NCI-H2227 treated with DMSO at 0.1 percent for 48 hours (cell line): ENCODE results near the gene NLRP3.

Experiments
- DNase-seq: peaks from one replicate; lab custom pipeline; 2025; lab: John Stamatoyannopoulos, UW

NLRP3 gene

DNA sequence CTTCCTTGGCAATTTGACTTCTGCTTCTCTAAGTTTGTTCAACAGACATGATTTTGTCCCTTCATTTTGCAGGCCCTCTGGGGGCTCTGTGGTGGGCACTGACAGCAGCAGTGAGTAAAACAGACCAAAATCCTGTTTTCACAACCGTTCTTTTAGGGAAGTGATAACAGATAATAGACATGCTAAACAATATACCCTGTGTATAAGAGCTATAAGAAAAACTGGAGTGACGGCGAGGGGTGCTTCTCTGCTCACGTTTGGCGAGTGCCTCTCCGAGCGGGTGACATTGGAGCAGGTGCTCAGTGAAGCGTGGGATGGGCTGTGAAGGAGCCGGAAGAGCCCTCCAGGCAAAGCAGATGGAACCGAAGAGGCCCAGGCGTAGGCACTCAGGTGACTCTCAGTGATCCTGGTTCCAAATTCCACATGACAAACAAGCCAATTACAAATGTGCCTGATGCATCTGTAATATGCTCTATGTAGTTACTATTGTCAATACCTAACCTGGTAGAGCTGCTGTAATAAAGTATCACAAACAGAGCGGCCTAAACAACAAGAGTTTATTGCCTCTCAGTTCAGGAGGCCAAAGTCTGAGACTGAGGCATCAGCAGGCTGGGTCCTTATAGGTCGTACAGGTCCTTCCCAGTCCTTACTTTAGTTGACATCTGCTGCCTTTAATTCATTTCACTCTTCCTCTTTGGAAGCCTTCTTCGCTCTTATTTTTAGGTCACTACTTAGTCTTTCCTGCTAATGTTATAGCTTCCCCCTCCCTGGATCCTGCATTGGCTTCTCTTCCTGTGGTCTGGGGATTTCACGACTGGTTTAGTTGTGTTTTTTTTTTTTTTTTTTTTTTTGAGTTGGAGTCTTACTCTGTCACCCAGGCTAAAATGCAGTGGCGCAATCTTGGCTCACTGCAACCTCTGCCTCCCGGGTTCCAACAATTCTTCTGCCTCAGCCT is 21.9 kb downstream of the NLRP3 start:
- DNase-seq = no peak

DNA sequence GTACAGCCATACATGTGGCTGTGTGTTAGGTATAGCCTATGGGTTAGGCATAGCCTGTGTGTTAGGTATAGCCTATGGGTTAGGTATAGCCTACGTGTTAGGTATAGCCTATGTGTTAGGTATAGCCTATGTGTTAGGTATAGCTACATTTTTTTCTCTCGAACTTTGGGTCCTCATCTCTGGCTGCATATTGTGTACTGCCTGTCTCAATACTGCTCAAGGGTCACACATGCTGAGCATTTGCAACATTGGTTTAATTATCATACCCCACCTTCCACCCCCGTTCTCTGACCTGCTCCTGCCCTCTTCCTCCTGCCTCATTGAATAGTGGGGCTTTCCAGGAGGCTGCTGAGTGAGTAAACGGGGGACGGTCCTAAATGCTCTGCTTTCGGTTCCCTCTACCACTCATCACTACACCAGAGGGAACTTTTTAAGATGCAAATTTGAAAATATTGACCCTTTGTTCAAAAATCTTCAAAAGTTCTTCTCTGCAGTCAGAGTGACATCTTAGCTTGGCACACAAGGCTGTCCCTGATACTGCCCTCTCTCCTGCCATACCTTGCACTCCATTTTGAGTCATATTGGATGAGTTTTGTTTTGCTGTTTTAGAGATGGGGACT is 24.1 kb downstream of the NLRP3 start:
- DNase-seq = no peak

DNA sequence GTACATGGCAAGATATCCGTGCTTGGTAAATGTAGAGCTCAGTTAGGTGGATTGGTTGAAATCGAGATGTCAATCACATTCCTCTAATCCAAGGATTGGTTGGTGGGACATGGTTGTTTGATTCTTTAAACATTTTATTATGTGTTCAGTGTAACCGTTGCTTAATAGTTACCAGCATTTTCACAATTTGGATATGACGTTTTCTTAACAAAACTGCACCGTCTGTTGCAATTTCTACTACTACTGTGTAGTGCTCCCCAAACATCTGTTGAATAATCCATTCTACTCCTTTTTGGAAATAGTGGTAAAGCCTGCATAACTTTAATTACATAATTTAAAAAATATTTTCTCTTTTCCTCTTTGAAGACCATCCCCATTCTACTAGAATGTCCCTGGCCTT is 25.6 kb downstream of the NLRP3 start:
- DNase-seq = no peak

DNA sequence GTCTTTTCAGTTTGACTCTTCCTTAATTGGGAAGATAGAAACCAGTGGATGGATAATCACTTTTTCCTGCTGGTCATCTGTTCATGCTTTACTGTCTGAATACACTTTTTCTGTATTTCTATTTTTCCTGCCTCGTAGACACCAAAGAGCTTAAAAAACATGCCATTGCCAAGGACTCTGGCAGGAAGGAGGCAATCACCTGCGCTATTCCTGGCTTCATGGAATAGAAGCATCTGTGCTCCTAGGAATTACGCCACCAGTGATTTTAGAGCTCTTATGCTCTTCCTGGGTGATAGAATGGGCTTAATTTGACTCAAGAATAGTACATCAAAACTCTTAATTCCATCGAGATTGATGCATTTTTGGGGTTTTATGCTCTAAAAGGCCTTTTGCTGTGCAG is 26.2 kb downstream of the NLRP3 start:
- DNase-seq = no peak

DNA sequence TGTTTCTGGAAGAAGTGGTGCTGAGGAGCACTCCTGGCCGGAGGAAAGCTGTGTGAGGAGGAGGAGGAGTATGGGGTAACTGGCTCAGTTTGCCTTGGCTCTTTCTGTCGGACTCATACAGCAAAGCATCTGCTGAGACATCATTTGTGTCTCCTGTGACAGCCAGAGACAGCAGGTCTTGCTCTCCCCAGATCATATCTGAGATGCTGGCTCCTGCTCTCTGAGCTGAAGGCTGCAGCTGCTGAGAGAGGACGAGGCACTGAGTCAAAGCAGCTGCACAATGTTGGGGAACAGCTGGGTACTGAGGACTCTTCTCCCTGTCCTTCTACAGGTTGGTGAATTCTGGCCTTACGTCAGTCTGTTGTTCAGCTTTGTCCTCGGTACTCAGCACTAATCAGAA is 27.7 kb downstream of the NLRP3 start:
- DNase-seq = no peak

DNA sequence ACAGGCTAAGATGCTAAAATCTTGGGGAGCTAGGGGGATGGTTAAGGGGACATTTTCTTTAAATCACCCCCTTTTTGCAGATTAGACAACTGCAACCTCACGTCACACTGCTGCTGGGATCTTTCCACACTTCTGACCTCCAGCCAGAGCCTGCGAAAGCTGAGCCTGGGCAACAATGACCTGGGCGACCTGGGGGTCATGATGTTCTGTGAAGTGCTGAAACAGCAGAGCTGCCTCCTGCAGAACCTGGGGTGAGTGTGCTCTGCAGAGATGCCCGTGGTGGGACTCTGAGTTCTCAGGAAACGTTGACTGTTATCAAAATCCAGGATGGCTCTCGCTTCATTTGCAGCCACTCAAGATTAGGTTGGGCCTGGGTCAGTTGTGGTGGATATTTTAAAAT is 28.6 kb downstream of the NLRP3 start:
- DNase-seq = no peak

DNA sequence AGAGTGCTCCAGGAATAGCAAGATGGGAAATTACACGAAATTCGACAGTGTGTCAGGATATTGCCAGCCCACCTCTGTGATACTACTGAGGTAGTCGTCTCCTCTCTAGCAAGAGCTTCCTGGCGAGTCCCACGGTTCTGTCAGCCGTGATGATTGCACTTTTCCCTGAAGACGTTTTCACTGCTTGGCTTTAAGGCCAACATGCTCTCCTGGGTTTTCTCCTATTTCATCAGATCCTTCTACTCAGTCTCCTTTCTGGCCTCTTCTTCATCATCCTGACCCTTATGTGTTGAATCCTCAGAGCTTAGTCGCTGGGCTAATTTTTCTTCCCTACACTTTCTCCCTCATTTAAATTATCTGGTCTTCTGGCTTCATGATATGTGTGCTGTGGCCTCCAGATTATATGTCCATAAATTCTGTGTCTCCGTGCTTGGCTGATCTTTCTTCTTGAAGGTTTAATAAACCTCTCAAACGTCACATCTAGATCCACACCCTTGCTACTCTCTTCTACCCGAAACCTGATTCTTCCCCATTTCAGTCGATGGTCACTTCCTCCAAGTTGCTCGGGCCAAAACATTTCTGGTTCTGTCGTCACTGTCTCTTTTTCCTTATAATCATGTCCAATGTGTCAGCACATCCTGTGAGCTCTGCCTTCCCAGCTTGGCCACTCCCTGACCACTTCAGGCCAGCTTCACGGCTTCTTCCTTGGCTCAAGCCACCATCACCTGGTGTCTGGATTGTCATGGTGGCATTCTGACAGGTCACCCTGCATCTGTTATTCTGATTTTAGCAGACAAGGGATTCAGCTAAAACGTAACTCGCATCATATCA is 29.8 kb downstream of the NLRP3 start:
- no peak for DNase-seq

DNA sequence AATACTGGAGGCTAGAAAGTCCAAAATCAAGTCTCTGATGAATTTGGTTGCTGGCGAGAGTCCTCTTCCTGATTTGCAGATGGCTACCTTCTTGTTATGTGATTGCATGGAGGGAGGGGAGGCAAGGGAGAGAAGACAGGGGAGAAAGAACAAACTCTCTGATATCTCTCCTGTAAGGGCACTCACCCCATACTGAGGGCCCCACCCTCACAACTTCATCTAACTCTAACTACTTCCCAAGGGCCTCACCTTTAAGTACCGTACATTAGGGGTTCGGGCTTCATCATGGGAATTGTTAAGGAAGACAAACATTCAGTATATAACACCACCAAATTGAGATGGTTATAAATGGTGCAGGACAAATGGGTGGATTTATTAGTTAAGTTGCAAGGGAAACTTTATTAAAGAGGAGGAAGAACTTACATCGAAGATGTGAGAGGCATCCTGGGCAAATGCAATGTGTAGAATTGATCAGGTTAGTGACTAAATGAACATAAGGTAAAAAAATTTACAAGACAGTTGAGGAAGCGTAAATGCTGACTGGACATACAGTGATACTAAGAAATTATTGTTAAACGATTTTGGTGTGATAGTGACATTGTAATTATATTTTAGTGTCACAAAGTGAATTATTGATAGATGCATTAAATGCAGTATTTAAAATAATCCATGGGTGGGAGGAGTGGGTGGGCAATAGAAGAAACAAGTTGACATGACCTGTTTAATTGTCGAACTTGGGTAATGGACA is 31.4 kb downstream of the NLRP3 start:
- DNase-seq = no peak

DNA sequence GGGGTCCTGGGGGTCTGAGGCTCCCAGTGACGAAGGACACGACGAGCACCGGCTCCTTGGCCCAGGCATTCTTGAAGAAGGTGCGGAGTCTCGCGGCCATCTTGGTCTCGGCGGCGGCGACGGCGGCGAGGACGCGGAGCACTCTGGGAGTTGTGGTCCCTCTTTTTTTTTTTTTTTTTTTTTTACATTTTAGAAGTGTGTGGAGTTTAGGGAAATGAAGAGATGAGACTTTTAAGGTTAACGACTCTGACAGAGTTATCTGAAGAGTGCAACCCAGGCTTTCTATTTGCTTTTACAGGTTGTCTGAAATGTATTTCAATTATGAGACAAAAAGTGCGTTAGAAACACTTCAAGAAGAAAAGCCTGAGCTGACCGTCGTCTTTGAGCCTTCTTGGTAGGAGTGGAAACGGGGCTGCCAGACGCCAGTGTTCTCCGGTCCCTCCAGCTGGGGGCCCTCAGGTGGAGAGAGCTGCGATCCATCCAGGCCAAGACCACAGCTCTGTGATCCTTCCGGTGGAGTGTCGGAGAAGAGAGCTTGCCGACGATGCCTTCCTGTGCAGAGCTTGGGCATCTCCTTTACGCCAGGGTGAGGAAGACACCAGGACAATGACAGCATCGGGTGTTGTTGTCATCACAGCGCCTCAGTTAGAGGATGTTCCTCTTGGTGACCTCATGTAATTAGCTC is 32.3 kb downstream of the NLRP3 start:
- DNase-seq = peak; percentile 47

DNA sequence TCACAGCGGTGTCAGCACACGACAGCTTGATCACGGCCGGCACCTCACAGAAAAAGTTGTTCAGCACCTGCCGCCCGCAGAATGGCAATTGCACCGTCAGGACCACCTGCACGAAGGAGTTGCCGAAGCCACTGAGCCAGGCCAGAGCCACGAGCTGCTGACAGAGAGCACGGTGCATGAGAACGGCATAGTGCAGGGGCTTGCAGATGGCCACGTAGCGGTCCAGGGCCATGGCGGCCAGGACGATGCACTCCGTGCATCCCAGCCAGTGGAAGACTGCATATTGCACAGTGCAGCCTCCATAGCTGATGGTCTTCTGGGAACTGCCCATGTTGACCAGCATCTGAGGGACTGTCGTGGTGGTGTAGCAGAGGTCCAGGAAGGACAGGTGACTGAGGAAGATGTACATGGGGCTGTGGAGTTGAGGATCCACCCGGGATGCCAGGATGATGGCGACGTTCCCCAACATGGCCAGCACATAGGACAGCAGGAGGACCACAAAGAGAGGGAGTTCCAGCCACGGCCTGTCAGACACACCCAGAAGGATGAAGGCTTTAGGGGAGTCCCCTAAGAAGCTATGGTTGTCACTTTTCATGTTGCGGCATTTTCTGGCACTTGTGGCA is 35.5 kb downstream of the NLRP3 start:
- no peak for DNase-seq

DNA sequence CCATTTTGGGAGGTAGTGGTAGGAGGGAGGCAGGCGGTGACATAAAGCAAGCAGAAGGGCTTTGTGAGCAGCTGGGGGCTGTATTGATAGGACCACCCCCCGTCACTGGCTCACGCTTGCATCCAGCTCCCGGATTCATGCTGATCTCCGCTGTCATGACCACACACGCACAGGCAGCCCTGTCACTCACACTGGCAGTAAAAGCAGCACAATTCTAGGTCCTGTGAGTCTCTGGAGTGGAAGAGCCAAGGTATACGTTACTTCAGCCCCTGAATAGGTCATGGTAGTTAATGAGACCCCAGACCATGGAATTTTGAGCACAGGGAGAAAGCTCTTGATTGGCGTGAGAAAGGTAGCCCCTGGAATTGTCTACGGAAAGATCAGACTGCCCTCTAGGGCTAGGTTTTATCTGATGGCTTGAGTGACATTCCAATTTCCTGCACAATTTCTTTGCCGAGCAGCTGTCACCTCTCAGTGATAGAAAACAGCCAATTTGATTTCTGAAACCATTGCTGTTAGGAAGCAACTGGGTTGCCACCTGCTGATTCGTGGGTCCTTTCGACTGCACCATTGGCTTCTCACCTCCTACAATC is 36.6 kb downstream of the NLRP3 start:
- DNase-seq = no peak

DNA sequence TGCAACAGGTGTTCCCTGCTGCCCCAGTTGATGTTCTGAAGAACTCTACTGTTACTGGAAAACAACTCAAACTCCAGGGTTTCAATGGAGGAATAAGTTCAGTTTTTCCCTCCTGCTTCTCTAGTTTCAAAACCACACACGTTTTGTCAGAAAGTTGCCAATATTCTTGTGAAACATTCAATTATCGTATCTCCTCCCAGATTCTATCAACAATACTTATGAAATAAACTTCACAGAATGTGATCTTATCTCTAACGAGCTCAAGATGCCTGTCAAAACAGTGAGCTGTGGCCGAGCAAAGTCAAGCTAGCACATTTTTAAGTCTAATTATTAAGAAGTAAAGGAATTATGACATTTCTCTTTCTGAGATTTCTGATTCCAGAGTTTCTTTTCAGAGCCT is 37.3 kb downstream of the NLRP3 start:
- DNase-seq = no peak

DNA sequence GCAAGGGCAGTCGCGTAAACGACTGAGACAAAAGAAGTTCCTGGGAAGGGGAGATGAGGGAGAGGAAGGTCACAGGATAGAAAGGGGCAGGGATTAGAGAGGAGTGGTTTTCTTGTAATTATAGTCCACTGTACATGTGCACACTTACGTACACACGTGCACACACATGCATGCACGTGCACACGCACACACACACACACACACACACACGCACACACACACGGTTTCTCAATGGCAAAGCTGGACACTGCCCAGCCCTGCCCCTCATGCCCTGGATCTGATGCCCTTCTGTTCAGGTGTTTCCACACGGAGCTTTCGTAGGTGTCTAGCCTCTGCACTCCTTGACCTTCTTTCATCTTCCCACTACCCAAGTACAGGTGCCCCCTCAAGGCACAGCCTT is 38.0 kb downstream of the NLRP3 start:
- DNase-seq = no peak

DNA sequence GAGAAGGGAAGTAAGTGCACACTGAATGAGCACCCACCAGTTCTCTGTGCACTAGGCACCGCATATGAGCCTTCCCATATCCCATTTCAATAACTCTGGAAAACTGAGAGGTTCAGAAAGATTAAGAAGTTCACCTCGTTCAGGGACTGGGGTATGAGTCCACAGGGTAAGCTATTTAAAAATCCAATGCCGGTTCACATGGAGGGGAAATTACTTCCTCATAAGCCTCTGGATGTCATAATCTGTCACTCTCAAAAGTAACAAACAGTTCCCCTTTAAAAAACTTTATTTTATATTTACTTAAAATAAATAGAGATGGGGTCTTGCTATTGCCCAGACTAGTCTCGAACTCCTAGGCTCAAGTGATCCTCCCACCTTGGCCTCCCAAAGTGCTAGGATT is 40.0 kb downstream of the NLRP3 start:
- no peak for DNase-seq

DNA sequence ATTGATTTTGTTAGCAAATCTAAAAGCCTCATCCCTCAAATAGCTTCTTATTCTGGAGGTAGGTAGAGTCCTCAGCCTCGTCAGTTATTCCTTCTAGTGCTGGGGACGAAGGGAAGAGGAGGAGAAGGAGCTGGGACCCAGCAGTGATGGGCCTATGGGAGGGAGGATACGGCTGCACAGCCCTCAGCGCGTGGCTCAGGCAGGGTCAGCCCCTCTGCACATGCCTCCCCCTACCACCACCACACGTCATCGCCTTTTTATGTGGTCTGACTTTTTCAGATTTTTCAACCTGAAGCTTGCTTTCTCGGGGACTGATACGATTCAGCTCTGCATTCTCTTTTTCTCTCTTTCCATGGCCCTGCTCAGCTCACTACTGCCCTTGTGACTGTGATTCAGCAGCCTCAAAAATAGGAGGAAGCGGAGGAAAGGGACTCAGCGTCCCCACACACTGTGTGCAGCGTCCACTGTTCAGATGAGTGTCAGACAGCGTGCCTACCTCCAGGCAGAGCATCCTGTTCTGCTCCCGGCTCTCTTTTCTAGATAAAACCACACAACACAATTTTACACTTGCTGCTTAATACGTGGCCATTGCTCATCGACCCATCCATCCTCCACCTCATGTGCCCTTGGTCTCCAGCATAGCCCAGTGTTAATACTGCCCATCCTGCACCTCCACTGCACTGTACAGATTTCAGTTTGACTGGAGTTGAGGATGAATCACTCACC is 41.1 kb downstream of the NLRP3 start:
- no peak for DNase-seq

DNA sequence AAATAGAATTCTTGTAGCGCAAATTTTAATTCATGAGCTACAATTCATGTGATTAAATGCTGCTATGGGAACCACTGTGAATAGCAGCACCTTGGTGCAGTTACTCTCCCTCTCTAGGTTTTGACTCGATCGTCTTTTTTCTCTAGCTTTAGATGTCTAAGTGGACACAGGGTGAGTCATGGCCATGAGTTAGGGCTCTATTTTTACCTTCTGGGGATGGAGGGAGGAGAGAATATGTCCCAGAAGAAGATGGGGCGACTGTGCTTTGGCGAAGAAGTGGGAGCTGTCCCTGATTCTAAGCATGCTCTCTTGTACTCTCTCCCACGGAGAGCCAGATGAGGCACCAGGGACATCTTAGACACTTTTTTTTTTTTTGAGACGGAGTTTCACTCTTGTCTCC is 43.5 kb downstream of the NLRP3 start:
- no peak for DNase-seq

DNA sequence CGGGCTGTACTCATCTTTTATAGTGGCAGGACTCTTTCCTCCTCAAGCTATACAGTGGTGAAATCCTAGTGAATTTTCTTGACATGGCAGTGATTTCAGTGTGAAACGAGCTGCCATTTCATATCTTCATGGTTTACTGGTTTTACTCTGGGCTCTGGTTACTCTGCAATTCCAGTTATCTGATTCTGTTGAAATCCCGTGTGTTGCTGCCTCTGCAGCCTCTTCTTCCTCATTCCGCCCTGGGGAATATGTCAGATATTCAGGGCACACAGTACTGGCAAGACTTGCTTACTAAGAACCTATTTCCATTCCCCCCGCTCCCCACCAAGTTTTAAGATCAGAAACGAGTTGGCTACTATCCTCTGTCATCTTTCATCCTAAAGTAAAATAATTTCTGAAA is 49.8 kb downstream of the NLRP3 start:
- DNase-seq = no peak

DNA sequence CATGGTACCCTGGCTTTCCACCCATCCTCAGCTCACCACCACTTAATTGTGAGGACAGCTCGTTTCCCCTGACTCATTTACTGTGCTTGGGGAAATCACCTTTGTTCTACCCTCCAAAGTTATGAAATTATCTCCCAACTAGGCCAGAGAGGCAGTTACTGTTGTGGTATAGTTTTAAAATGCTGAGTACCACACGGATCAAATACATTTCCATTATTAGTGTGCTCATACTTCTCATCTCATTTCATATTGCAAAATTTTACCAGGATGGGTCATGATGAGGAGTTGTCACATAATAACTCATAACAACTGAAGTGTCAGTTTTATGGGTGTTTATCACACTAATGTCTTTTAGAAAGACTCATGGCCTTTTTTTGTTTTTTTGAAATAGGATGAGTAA is 51.2 kb downstream of the NLRP3 start:
- no peak for DNase-seq

DNA sequence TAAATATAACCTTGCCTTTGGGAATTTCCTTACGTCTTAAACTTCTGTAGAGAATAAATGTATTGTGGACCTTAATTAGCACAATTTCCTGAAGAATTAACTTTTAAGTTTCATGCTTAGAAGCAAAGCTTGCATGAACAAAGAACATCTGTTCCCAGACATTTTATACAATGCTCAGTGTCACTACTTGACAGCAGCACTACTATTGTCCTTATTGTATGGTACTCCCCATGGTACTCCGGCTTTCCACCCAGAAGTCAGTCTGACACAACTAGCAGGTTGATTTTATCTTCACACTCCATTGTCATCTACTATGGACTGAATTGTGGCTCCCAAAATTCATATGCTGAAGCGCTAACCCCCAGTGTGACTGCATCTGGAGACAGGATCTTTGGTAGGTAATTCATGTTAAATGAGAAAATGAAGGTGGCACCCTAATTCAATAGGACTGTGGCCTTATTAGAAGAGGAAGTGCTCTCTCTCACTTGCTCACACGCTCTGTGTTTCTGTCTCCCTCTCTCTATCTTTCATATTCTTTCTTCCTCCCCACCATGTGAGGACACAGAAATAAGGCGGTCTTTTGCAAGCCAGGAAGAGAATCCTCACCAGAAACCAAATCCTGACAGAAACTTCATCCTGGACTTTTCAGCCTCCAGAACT is 52.6 kb downstream of the NLRP3 start:
- DNase-seq = no peak
